Measurements from ENCODE around the gene SYNE1.
A peak's percentile ranks its signal among the peaks of the same experiment; 100 is the strongest.
"Not testable (repeated sequence)": the region's sequence is repeated elsewhere in the genome, so short reads cannot be mapped to it uniquely, and the experiment has no call there.

The SYNE1 gene

DNA sequence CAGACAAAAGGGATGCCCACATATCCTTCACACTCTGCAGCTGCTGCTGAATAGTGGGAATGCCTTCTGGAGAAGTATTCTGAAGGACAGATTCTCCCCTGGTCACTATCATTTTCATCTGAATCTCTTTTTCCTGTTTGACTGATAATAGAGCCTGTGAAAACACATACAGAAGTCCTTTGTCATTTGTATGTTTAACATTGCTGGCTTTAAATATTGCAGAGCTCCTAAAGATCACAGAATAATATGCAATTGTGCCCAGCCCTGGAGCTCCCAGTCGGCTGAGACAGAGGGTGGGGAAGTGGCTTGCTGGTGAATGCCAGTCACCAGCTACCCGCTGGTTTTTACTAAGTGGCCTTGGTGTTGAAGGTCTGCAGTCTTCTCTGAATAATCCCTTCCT, 272.3 kb downstream of the SYNE1 start:
- no peak for DNase-seq

DNA sequence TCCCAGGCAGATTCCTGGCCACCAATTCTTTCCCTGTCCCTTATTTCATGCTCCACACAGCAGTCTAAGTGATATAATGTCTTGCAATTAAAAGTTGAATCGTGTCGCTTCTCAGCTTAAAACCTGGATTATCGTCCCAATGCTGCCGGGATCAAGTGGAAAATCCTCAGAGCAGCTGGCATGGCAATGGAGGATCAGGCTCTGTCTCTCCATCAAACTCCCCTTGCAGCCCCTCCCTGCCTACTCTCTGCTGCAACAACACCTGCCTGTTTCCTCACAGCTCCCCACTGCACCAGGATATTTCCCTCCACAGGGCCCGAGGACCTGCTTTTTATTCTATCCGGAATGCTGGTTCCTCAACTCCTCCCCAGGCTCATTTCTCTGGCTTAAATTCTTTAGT, 277.1 kb downstream of the SYNE1 start:
- DNase-seq, result no peak

DNA sequence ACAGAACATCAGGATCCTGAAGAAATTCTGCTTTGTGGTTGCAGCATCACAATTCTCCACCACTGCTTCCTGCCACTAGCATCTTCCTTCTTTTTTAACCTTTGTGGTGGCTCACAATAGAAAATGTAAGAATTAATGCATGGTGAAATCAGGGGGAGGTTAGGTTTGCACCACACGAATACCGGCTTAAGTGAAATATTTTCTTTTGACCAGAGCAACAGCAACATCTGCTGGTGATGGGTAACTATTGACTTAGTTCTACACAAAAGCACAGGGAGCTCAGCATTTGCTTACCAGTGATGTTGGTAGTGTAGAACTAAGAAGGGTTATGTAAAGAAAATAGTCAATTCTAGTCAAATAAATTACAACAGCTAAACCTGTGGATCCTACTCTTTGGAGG, 280.5 kb downstream of the SYNE1 start:
- peak; percentile 6 for DNase-seq

DNA sequence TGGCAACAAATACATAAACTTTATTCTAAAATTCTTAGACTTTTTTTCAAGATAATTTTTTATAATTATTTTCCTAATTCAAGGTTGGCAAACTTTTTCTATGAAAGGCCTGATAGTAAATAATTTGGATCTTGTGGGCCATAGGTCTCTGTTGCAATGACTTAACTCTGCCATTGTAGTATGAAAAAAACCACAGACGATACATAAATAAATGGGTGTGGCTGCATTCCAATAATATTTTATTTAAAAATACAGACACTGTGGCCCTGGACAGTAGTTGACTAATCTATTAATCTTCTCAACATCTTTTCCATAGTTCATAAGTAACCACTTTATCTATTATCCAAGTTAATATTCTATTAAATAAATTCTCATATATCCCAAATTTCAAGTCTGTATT, 281.1 kb downstream of the SYNE1 start:
- no peak for DNase-seq

DNA sequence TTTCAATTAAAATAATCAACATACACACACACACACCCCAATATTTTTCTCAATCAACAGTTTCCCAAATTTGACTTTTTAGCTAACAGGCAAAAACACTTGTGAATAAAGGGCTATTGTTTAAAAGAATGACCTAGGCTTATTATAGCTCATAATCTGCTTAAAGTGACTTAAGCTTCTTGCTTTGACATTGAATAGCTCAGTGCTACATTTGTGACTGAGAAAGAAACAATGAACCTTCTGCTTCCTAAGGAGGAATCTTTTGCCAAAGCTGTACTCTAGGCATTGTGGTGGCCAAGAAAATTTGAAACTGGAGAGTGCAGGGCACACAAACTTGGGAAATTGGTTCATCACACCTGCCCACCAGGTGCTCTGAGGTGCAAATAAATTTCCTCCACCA, 282.0 kb downstream of the SYNE1 start:
- DNase-seq, result no peak

DNA sequence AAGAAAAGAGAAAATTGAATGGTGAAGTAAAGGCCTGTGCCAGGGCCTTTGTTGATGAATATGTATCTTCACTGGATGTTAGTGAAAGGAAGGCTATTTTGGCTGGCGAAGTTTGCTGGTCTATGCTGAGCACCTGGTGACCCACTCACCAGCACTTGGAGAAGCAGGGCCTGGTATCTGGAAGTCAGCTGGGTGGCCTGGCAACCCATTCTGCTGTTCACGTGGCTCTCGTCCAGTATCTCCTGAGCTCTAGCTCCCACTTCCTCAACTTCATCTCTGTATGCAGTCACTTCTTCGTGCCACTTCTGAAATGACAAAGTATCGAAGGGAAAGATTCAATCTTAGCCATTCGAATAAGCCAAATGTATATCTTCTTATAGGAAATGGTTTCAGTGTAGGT, 283.7 kb downstream of the SYNE1 start:
- no peak for DNase-seq

DNA sequence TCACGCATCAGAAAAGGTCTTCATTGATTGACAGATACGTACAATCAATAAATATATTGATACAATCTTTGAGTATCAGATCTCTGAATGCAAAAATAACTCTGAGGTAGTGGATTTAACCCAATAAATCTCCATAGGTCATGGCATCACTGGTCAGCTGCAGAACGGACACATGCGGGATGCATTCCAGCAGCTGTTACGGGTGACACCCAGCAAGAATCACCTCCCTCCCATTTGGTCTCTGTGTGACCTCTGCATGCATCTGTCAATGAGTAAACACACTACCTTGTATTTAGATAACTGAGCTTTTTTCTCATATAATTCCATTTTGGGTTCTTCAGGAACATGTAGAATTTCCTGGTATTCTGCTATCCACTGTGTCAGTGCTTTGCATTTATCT, 285.4 kb downstream of the SYNE1 start:
- DNase-seq, result no peak

DNA sequence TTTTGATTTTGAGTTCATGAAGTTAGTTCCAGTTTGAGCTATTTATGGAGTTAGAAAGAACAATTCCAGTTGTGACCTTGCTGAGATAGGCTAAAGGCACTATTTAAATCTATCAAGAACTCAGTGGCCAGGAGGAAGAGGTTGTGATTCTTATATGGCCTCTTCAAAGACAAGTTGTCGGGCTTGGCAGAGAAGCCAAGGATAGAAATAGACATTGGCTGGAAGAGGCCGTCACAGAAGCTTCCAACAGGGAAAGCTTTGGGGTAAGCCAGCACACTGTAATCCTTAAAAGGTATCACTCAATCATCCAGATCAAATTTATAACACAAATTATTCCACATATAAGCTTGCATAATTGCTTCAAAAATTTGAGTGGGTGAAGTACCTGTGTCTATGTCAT, 286.1 kb downstream of the SYNE1 start:
- DNase-seq, result no peak

DNA sequence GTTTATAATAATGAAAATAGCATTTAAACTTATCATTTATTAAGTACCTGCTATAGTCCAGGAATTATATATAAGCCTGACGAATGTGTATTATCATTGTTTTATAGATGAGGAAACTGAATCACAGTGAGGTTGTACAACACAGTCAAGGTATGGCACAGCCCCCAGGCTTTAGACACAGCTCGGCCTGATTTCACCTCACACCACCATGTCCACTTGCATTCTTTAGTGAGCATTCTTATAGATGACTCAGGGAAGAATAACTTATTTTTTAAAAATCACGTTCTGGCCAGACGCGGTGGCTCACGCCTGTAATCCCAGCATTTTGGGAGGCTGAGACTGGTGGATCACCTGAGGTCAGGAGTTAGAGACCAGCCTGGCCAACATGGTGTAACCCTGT, 289.0 kb downstream of the SYNE1 start:
- DNase-seq, result no peak

DNA sequence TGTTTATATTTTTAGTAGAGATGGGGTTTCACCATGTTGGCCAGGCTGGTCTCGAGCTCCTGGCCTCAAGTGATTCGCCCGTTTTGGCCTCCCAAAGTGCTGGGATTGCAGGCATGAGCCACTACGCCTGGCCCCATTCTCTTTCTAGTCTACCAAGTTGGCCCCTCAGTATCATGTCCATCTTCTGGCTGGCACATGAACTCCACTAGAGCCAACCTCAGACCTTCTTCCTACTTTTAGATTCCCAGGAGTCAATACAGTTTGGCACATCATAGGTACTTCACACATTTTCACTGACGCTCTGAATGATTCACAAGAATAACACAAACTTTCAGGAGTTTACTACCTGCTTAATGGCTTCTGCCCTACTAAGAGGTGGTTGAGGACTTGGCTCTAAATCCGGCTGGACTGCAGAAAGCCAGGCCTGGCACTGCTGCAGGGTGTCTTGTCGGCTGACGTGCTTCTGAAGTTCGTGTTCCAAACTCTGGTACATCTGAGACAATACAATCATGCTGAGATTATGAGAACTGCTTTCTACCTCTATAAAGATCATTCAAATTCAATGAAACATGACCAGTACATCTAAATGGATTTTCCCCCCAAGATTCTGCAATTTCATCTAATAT, 293.3 kb downstream of the SYNE1 start:
- DNase-seq, result no peak

DNA sequence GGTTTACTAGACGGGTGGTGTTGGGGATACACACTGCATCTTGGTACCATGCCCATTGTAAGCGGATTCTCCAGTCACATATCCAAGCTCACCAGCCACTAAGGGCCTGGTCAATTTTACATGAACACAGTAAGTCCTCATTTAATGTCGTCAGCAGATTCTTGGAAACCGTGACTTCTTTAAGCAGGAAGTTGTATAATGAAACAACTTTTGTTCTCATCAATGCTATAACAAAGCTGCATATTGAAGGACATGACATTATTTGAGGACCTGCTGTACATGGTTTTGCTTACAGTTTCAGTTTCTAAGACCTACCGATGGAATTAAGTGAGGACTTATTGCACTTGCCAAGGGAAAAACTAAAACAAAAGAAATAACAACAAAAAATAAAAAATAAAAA, 295.6 kb downstream of the SYNE1 start:
- no peak for DNase-seq

DNA sequence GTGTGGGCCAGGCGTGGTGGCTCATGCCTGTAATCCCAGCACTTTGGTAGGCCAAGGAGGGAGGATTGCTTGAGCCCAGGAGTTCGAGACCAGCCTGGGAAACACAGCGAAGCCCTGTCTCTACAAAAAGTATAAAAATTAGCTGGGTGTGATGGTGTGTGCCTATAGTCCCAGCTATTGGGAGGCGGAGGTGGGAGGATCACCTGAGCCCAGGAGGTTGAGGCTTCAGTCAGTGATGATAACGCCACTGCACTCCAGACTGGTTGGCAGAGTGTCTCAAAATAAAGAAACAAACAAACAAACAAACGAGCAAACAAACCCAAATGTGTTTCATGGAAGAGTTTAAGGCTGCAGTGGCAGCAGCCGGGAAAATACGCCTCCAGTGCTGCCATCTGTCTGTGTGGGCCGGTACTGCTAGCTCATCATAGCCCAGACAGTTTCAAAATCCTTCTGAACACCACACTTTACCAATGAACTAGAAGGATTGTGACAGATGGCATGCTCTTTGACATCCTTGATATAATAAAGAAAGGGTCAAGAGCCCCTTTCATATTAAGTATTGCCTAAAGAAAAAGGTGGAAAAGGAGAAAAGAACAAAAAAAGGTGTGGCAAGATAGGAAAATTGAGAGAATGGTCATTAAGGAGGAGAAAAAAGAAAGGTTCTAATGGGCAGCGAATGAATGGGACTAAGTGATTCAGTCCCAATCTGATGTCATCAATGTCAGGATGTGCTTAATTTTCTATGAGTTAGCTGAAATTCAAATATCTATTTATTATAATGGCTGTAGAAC, 298.6 kb downstream of the SYNE1 start:
- no peak for DNase-seq

DNA sequence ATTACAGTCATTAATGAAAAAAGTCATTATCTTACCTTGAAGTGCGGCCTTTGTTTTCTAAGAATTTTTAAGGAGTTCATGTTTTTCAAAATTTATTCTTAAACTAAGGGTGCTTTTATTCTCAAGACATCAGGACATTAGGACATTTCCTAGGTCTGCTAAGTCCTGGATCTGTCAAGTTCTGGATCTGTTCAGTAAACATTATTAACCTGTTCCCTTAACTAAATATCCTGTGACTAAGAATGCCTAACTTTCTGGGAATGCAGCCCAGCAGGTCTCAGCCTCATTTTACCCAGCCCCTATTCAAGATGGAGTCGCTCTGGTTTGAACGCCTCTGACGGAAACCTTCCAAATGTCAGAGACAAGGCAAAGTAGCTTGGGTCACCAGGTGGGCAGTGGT, 302.6 kb downstream of the SYNE1 start:
- no peak for DNase-seq

DNA sequence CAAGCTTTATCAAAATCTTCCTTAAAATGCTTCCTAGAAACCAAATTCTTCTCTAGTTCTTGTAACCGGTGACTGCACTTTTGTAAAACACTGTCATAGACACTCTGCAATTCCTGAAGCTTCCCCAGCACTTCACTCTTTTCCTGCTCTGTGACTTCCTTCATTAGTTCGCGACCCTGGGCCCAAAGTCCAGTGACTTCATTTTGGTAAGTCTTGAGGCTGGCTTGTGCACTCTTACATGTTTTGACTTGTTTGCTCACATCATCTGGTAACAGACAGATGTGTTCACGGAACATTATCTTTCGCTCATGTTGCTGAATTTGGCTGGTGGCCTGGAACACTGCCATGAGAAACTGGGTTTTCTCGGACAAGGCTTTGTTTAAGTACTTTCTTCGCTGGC, 306.2 kb downstream of the SYNE1 start:
- no peak for DNase-seq

DNA sequence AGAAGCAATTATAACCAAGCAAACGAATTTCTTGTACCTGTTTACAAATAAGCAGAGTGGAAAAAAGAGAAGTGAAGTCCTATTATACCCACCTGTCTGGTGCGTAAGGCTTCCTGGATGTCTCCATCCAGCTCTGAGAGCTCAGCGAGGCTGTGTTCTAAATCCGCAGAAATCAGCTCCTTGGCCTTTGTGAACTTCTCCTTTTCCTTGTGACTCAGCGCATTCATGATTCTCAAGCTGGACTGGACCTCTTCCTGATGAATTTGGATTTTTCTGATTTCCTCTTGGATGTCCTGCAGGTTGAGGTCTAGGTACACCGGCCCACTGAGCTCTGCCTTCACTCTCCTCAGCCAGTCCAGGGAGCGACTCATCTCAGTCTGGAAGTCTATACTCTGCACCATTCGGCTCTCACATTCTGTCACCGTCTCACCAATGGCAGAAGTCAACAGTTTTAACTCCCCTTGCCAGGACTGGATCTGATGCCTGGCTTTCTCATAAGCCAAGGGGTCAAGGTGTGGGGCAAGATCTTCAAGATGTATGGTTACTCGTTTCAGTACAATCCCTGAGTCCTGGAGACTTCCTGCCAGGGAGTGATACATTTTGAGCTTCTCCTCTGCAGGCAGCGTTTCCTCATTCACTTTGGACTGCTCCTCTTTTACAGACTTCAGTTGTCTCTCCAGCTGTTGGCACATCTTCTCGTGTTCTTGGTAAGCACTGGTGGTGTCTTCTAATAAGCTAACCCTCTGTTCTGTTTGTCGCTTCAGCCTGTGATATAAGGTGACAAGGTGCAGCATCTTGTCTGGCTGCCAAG, 307.3 kb downstream of the SYNE1 start:
- DNase-seq, result no peak

DNA sequence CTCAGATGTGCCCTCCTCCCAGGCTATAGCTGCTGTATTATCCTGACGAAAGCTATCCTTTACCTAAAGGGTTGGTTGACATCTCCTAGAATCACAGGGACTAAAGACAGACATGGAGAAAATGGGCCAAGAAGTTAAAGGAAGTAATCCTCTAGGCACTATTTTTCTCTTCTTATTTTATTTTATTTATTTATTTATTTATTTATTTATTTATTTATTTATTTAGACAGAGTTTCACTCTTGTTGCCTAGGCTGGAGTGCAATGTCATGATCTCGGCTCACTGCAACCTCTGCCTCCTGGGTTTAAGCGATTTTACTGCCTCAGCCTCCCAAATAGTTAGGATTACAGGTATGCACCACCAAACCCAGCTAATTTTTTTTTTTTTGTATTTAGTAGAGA, 309.0 kb downstream of the SYNE1 start:
- not testable (repeated sequence) for DNase-seq

DNA sequence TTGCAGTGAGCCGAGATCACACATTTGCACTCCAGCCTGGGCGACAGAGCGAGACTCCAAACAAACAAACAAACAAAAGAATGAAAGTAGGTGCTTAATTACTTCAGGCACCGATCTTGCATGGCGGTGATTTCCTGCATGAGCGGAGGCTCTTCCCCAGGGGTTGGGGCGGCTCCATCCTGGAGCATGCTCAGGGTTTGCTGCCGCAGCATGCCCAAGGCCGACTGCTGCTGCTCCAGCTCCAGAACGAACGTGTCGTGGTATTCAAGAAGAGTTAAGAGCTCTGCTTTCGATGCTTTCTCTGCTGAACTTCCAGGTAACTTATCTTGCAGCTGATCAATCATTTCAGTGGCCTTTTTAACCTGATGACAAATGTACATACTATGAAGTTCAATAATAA, 313.8 kb downstream of the SYNE1 start:
- DNase-seq, result no peak

DNA sequence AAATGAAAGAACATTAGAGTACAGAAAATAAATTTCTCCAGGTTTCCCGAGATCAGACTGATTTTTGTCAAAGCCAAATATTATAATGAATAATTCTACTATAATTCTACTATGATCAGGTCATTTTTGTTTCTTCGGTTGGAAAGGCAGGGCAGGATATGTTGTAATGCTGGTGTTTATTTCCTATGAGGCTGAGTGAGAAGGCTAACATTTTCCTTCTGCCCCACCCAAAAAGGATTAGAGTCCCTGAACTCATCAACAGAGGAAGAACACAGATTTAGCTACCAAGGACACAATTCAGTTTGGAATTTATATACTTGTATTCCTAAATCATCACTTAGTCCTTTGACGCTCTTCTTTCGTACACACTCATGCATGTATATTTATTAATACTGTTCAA, 318.9 kb downstream of the SYNE1 start:
- DNase-seq, result no peak

DNA sequence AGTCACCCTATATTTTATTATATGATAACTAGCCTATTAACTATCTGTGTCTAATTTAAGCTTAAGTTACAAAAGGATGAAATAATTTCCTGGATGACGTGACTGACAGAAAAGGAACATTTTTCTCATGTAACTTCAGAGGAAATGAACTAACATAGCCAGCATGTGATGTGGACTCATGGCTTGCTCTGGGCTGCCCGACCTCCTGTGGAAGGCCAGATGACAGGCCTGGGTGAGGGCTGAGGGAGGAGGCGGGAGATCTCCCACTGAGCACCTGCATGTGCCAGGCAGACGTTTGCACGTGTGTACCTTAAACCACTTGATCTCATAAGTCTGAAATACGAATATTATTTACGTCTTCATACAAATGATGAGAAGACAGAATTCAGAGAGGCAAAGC, 321.1 kb downstream of the SYNE1 start:
- no peak for DNase-seq

DNA sequence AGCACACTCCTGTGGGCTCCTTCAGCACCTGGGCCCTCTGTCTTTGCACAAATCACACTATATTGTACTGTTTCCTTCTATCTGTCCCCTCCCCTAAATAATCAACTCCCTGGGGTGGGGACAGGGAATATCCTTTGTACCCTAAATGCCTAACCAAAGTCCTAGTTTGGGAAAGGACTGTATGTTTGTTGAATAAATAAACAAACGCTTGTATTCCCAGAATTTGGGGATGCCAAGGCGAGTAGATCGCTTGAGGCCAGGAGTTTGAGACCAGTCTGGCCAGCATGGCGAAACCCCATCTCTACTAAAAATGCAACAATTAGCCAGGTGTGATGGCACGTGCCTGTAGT, 322.7 kb downstream of the SYNE1 start:
- DNase-seq, result no peak

DNA sequence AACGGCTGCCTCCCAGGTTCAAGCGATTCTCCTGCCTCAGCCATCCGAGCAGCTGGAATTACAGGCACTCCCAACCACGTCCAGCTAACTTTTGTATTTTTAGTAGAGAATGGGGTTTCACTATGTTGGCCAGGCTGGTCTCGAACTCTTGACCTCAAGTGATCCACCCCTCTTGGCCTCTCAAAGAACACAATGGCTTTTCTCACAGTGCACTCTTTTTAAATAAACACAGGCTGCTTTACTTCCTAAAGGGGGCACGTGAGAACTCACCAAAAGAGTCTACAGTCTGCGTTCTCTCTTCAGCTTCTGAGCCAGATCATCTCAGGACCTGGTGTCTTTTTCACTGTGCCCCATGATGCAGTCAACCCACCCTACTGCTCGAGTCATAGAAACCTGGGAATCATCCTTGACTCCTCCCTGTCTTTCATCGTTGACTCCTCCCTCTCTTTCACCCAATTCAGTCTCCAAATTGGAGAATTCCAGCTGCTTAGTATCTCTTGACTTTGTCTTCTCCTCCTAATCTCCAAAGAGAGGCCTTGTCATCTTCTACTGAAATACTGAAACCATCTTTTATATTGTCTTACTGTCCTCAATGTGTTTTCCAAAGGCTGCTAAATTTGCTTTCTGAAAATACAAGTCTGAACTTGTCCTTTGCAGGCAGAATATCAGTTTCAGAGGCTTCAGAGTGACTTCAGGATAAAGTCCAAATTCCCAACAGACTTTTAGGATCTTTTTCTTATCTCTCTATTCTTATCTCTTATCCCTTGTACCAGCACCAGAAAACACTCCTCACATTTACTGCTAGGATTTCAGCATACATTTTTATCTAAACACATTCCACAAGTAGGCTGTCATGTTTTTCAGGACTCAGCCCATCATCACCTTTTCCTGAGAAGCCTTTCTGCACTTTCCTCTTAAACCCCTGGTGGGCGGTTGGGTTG, 323.4 kb downstream of the SYNE1 start:
- no peak for DNase-seq

DNA sequence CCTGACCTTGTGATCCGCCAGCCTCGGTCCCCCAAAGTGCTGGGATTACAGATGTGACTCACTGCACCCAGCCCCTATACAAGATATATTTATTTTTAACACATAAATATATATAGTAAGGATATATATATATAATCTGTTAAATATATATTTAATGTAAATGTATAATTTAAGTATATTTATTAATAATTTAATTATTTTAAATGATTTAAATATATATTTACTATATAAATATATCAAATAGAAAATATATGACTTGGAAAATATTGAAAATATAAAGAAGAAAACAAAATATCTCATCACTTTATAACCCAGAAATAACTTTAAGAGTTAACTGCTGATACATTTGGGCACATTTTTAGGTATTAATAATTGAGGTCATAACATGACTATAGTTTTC, 324.7 kb downstream of the SYNE1 start:
- DNase-seq, result no peak

DNA sequence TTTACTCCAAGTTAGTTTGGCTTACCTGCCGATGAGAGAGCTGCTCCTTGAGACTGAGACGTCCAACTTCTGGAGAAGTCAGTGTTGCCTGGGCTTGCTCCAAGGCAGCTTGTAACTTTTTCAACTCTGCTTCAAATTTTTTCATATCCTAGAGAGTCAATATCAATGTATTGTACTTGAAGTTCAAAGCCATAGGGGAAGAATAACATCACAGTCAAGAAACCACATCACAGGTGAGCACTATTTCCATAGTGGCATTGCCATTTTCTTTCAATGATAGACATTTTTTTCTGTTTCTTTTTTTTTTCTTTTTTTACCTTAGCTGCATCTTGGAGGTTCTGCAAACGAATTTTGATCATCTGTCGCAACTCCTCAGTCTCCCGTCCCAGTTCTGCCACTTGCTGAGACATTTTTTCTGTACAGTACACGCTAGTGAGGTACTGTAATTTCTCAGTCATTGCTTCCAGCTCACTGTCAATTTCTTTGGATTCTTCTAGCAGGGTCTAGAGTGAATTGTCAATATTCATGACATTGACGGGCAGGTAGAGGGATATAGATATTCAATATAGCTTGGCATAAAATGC, 326.7 kb downstream of the SYNE1 start:
- no peak for DNase-seq

Data from DMS153 (cell line).